Limb (tissue), 2 donors: ENCODE measurements around the gene AGRP.
"Not testable (repeated sequence)": the region's sequence is repeated elsewhere in the genome, so short reads cannot be mapped to it uniquely, and the experiment has no call there.

Experiments used
- DNase-seq, 2 donors: peaks; one replicate each; pipeline ENCODE4 v3.0.0-alpha.2; 2016; ENCODE audit errors: extremely low spot score in 2 of 2

AGRP gene

DNA sequence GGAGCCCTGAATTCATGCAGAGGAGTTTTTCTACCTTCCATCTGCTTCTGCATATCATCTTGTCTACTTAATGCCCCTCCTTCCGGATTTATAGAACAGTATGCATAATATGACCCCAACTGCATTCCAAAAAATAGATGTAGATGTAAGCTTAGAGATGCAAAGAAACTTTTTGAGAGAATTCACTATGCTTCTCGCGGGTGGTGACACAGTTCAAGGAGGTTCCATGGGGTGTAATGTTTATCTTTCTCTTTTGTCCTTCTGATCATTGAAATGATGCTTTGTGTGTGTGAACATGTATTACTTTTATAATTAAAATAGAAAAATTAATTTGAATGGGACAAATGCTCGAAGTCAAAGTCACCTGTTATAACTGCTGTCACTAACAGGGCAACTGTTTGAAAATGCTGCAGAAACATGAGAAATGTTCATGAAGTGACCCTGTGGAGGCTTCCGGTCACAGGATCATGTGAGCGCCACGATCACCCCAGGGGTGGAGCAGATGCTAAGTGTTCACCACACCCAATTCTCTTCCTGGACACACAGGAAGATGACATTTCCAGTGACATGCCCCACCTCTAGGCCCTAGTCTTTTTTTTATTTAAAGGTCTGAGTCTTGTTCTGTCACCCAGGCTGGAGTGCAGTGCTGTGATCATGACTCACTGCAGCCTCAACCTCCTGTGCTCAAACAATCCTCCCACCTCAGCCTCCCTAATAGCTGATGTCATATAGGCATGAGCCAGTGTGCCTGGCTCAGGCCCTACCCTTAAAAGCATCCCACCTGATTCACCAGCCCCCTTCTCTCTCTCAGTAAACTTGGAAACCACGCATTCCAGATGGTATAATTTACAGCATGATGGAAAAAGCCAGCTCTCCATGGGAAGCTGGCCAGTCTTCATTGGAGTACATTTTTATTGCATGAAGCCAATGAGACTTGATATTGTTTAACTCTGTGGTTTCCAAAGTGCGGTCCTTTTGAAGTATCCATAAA lies 21.0 kb upstream of the AGRP start:
- DNase-seq, result no peak

DNA sequence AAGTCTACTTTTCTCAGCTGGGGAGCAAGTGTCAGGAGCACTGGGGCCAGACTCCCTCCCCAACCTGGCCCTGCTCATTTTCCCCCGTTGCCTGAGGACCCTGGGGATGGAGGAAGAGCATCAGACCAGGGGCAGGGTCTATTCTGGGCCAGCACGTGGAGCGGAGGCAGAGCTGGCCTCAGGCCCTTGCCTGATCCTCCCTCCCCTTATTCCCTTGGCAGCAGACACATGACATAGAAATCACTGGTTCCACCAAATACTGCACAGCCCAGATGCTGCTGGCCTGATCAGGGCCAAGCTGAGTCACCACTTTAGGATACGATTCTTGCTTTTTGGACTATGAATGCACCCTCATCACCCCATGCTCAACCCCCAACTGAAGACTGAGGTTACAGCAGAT lies 15.8 kb upstream of the AGRP start:
- no peak for DNase-seq

- DNase-seq, result no peak
Observed at GRCh38 chr16:67490335-67491096, 7.2 kb upstream of the AGRP start.

DNA sequence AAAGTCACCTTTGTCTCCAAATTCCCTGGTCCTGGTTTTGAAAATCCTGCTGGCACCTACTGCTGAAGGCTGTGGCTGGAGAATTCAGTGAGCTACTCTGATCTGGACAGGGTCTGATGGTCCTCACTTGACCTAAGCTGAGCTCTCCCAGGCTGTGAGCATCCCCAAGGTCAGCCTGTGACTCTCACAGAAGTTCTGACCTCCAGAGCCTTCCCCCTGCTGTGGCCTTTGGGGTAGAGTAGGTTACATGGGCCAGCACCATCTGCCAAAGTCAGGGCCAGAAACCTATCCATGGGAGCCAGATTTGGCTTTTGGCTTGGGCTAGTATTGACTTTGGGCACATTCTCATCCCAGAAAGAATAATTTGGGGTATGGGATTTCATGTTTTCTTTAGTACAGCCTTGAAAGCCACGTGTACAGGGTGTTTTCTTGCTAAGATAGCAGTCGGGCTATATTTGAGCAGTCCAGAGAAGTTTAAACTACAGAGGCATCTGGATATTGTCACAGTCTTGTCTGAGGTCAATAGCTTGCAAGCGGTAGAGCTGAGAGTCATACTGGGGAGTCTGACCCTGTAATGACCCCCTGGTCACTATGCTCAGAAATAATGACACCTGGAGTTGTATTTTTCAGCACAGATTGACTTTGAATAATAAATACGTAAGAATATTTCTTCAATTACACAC lies 6.2 kb upstream of the AGRP start:
- DNase-seq, result no peak

DNA sequence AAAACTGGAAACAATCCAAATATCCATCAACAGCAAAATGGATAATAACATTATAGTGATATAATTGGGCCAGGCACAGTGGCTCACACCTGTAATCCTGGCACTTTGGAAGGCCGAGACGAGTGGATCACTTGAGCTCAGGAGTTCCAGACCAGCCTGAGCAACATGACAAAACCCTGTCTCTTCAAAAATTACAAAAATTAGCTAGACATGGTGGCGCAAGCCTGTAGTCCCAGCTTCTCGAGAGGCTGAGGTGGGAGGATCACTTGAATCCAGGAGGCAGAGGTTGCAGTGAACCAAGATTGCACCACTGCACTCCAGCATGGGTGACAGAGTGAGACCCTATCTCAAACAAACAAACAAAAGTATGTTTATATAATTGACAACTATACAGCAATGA lies 4.2 kb upstream of the AGRP start:
- DNase-seq, result not testable (repeated sequence)

GRCh38 chr16:67486805-67487204 lies 3.5 kb upstream of the AGRP start:
- DNase-seq, result no peak

DNA sequence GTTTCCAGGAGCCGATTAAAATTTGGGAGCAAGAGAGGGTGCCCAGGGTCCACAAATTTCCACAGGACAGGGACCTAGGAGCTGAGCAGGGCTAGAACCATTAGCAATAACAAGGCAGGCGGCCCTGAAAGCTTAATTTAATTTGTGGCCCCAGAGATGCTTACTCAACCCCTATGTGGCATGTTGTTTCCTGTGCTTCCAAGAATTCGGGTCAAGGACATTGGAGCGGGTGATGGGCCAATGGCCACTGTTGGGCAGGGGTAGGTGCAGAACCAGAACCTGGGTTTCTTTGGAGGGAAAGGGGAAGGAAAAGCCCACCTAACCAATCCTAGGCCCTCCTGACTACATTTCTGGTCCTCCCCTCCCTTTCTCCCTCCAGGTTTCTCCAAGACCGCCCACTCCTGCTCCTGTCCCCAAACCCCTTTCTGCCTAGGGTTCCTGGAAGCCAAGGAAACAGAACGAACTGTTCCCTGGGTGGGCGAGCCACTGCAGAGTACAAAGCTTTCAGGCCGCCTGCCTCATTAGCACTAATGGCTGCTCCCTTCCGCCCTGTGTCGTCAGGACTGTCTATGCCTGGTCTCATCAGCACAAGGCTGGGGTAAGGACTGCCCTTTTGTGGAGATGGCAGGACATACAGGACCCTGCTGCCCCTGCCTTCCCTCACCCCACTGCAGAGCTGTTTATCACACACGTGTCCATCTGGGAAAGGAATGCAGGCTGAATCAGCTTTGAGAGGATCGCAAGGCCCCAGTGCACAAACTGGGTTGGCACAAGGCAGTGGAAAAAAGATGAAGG lies 581 bp upstream of the AGRP start:
- no peak for DNase-seq

GRCh38 chr16:67482233-67482924 lies 968 bp downstream of the AGRP start:
- DNase-seq, result no peak

GRCh38 chr16:67481561-67482232 lies 1.6 kb downstream of the AGRP start:
- DNase-seq, result no peak

DNA sequence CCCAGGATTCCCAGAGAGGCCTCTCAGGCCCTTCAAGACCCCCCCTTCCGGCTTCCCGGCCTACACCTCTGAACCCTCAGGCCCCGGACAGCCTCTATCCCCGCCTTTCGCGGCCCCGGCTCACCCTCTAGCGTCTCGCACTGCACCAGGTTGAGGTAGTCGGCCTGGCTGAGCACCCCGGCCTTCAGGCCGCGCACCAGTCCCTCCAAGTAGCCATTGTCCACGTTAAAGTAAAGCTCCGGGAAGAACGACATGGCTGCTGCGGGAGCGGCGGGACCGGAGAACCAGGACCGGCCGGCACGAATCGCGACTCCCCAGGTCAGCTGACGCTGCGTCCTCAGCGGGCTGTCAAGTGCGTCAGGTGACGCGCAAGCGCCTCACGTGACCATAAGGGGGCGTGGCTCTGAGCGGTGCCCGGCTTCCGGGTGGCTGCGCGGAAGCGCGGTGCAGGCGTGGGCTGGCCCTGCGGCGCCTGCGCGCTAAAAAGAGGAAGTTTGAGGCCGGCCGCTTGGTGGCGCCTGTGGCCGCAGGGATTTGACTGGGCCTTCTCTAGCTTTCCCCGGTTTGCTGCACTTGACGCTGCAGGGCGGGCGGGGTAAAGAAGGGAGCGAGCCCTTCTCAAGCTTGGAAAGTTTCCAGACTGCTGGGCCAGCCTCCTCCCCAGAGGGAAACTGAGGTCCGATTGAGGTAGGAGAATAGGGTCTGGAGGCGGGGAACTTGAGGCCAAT lies 2.4 kb downstream of the AGRP start, which contains the start of gene ATP6V0D1:
Gene ATP6V0D1 (minus strand): TSS at position 325 of the 728 bp plus-strand sequence. CDS start 71 bp downstream, at position 254.
- peak; percentile 98 to 99 for DNase-seq

DNA sequence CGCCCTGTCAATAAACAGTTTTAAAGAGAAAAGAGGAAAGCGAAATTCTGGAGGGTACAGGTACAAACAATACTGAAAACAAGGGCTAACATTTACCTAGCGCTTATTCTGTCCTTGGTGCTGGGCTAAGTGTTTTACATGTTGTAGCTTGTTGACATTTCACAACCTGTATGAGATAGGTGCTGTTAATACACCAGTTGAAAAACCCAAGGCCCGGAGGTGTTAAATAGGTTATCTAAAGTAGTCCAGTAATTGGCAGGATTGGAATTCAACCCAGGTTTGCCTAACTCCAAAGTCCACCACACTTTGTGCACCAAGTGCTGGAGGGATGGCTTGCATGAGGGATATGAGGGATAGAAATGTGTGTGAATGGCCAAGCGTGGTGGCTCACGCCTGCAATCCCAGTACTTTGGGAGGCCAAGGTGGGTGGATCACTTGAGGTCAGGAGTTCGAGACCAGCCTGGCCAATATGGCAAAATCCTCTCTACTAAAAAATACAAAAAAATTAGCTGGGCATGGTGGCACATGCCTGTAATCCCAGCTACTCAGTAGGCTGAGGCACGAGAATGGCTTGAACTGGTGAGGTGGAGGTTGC lies 5.3 kb downstream of the AGRP start:
- DNase-seq, result no peak

GRCh38 chr16:67474551-67475455 lies 8.5 kb downstream of the AGRP start:
- DNase-seq, result no peak

DNA sequence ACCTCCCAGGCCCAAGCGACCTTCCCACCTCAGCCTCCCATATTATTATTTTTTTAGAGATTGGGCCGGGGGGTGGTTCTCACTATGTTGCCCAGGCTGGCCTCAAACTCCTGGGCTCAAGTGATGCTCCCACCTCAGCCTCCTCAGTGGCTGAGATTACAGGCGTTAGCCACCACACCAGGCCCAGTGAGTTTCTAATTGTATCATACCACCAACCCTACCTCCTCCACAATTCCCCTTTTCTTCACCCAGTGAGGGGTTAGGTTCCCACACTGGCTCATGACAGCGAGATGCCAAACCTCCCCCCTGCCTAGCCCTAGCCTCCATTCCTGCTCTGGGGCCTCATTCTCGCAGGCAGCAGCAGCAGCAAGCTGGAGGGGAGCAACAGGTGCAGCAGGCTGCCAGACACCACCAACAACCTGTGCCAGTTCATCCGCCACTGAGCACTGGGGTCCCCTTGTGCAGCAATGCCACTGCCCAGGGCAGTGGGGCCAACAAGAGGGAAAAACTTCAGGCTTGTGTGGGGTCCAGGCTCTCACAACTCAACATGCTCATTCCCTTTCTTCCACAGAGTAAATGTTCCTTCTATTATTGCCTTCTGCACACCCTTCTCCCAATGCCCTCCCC lies 11.5 kb downstream of the AGRP start:
- no peak for DNase-seq

DNA sequence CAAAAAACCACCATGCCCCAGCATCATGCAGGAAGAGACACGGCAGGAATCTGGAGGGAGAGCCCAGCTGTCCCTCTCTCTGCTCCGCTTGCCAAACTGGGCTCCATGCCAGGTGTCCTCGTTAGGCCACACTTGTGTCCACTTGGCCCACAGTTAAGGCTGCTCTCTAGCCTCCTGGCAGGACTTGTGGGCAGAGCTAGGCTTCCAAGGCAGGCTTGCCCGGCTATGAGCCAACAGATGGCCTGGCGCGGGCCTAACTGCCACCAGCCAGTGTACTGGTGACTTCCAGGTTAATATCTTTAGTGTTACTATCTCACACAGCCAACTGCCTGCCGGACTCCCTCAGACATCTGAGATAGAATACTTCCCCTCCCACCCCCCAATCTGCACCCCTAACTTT lies 13.0 kb downstream of the AGRP start:
- no peak for DNase-seq

DNA sequence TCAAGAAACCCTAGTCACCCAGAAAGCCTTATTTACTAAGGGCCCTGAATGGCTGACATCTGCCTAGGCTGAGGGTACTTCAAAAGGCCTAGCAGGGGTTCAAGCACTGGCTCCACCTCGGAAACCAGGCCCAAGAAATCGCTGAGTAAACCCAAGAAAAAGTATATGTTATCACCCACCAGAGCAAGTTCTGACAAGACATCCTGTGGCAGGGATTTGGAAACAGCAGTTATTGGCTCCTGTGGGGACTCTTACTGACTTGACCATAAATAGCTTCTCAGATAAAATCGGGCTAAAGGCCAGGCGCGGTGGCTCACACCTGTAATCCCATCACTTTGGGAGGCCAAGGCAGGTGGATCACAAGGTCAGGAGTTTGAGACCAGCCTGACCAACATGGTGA lies 14.6 kb downstream of the AGRP start:
- no peak for DNase-seq

- DNase-seq, result no peak
Observed at GRCh38 chr16:67466581-67466980, 16.8 kb downstream of the AGRP start.

DNA sequence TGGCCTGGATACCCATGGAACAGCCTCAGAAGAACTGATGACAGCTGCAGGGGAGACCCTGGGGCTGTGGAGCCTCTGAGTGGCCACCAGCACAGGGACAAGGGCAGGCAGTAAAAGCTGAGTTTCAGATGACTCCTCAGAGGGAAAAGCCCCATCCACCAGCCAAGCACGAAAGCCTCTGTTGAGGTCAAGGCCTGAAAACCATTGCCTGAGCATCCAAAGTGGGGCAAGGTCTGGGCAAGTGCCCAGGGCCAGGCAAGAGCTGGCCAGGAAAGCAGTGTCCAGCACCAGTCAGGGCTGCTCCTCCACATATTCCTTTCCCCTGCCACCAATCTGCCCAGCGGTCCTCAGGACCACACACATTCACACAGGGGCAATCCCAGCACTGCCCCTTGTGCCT lies 18.8 kb downstream of the AGRP start:
- no peak for DNase-seq
